ENCODE measurements around the gene CES2. TPM values are rescaled to one million over a fixed set of nuclear protein-coding genes. Genes with fewer than 3 reads are reported as not detected.

The CES2 gene
- total RNA-seq, 4 donors from 2014 or later: 26.9 to 56.7 (median 35.1) TPM

DNA sequence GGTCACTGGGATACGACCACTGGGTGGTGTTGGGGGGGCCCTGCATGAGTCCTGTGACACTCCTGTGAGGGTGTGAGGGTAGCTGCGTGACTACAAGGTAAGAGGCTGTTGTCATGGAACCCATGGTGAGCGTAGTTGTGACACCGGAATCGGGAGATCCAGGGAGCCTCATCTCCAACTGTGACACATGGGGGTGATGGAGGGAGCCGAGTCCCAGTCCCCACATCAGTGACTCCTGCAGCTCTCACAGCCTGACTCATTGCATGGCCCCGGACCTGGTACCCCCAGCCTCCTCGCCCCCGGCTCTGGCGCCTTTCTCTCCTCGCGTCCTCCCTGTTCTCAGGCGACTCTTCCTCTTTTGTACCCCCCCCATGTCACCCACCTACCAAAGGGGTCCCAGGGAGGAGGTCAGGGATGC is 30.9 kb upstream of the CES2 start:
- TF ChIP-seq, protein P1, sequence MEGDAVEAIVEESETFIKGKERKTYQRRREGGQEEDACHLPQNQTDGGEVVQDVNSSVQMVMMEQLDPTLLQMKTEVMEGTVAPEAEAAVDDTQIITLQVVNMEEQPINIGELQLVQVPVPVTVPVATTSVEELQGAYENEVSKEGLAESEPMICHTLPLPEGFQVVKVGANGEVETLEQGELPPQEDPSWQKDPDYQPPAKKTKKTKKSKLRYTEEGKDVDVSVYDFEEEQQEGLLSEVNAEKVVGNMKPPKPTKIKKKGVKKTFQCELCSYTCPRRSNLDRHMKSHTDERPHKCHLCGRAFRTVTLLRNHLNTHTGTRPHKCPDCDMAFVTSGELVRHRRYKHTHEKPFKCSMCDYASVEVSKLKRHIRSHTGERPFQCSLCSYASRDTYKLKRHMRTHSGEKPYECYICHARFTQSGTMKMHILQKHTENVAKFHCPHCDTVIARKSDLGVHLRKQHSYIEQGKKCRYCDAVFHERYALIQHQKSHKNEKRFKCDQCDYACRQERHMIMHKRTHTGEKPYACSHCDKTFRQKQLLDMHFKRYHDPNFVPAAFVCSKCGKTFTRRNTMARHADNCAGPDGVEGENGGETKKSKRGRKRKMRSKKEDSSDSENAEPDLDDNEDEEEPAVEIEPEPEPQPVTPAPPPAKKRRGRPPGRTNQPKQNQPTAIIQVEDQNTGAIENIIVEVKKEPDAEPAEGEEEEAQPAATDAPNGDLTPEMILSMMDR (IDR thresholded peaks at IDR 0.05; ENCODE audit: low read depth): no peak

DNA sequence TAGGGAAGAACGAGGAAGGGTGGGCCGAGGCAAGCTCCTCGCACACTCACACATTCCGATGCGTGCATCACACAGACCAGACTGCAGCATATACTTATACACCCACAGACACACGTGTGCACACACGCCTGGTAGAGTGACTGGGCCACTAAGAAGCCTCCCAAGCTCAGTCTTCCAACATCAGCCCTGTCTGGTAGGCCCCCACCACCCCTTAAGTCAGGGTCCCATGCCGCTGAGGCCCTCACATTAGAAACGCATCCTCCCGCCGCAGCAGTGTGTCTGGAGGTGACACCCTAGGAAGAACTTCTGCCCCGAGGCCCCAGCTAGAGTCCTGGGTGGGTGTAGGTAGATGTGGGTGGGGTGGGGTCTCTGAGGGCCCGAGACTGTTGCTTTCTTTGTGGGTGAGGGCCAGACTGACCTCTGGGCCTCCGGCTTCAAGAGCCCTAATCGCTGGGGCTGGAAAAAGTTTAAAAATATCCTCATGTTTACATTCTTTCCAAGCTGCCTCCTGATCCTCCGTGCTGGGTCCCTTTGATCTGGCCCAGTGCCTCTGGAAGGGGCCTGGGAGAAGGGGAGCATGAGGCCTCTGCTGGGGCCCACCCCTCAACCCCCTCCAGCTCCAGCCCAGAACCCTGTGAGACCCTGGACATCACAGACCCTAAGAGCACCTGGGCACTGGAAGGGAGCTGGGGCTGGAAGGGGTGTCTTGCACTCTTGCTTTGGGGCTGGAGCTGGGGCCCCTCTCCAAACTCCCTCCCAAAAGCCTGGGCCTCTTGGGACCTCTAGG is 30.3 kb upstream of the CES2 start:
- TF ChIP-seq, protein P1 (IDR thresholded peaks at IDR 0.05; ENCODE audit: low read depth): no peak

DNA sequence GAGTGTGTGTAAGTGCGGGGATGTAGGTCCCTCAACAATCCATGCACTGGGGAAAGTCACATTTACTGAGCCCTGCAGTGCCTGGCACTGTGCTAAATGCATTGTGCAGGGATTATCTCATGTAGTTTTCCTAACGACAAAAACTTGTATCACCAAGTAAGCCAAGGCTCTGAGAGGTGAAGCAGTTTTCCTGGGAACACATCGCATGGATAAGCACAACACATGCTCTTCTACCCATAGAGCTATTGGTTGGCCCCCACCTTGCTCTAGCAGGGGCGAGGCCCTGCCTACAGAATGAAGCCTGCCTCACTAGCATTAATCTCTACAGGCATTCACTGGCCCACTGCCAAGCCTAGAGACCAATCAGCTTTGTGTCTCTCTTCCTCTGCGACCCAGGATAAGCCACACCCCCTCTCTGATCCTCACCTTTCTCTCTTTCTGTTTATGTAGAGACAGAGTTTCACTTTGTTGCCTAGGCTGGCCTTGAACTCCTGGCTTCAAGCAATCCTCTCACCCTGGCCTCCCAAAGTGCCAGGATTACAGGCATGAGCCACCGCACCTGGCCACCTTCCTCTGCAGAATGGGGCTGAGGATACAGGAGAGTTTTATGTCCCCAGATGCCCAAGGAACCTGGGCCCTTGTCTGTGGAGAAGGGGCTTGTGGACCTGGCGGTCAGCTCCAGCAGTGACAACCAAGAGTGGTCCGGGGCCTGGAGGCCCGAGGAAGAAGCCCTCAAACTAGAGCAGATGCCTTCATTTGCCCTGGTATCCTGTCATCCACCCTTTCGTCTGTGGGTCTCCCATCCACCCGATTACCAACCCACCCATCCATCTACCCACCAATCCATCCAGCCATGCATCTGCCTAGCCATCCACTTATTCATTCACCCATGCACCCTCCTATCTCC is 29.4 kb upstream of the CES2 start:
- TF ChIP-seq, protein P1 (IDR thresholded peaks at IDR 0.05; ENCODE audit: low read depth): no peak

DNA sequence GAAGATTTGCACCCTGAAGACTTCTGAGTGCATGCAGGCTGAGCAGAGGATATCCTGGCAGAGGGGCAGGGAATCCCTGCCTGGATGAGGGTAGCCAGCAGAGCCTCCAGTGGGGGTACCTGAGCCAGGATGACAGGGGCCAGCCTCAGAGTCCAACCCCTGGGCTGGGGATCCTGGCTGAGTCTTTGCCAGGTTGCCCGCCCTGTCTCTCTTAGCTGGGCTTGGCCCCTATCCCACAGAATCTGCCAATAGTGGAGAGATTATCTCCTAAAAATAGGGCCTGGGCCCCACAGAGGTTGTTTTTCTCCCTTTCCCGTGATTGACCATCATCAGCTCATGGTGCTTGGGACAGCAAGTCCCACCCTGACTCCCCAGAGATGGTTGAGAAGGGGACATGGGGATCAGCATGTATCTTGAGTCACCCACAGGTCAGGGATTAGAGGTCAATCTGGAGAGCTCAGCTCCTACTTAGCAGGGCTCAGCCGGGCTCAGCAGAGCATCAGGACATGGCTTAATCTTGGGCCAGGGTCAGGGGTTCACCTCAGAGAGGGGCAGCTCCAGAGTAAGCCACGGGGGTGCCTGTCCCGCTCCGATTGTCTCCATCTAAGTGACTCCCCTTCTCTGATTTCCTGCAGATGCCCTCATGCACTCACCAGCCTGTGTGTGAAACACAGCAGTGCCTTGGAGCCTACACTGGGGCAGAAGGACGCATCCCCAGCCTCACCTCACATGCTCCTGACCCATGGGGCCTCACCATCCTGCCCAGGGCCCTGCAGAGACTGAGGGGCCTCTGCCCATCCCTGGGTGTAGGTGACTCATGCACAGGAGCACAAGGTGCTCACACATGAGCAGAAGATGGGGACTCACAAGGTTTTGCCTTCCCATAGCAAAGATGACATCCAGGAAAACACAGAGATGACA is 28.1 kb upstream of the CES2 start:
- TF ChIP-seq, protein P1 (IDR thresholded peaks at IDR 0.05; ENCODE audit: low read depth): no peak

DNA sequence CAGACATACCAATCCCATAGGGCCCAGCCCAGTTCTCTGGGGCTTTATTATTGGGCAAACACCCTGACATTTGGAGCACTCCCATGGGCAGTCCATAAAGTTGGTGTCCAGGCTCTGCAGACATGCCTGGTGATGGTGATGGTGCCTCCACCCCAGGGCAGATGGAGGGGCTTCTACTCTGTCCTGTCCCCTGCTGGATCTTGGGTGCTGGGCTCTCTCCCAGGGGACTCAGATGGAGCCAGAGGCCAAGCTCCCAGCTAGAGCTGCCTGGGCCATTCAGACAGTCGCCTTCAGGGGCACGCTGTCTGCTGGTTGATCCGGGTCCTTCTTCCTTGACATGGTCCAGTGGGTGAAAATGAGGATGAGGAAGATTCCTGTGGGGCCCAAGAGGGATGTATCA is 27.2 kb upstream of the CES2 start:
- TF ChIP-seq, protein P1 (IDR thresholded peaks at IDR 0.05; ENCODE audit: low read depth): no peak

DNA sequence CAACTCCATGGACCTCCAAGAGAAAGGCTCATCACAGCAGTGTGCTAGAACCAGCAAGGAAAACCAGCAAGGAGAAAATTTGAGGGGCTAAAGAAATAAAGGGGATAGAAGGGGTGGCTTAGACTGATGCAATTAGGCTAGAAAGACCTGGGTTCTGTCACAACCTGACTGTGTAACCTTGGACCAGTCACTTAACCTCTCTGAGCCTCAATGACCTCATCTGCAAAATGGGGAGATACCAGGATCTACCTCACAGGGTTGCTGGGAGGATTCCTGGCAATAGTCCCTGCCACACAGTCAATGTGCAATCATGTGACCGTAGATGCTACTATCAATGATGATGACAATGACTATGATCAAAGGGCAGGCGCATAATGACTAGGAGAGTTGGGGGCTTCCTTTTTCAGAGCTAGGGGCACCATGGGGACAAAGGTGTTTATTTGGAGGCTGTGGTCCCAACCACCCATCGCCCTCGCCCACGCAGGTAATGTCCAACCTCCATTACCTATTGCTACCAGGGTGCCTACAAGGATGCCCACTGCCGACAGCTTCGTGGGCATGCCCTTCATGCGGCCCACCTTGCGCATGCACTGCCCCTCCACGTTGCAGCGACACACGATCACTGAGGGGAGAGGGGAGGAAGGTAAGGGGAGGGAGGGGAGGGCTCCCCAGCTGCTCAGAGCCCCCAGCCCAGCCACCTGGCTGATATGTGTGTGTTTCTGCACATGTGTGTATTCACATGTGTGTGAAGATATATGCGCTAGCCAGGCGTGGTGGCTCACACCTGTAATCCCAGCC is 26.4 kb upstream of the CES2 start:
- TF ChIP-seq, protein P1 (IDR thresholded peaks at IDR 0.05; ENCODE audit: low read depth): no peak

Measured in subcutaneous adipose tissue (tissue), 4 donors.